HFF-Myc (cell line): Measurements from ENCODE around the gene PHC3.

Experiments
- DNase-seq: peaks from one replicate; pipeline ENCODE4 v3.0.0-alpha.2; 2011; ENCODE audit warnings: low read depth; ENCODE audit errors: extremely low read depth
- H3K4me3 ChIP-seq: replicated peaks from 2 replicates; pipeline ENCODE4 v1.5.1; 2011; ENCODE audit warnings: low read depth, mild to moderate bottlenecking, control low read depth, low read length
- TF ChIP-seq, protein P1 (sequence below): IDR thresholded peaks from 2 replicates; pipeline ENCODE4 v1.5.1; 2012; ENCODE audit warnings: mild to moderate bottlenecking, low read depth, low read length, control low read depth; ENCODE audit errors: missing control alignments

Gene PHC3

GRCh38 chr3:170075441-170076091, 106.0 kb downstream of the PHC3 start:
- TF ChIP-seq, protein P1, sequence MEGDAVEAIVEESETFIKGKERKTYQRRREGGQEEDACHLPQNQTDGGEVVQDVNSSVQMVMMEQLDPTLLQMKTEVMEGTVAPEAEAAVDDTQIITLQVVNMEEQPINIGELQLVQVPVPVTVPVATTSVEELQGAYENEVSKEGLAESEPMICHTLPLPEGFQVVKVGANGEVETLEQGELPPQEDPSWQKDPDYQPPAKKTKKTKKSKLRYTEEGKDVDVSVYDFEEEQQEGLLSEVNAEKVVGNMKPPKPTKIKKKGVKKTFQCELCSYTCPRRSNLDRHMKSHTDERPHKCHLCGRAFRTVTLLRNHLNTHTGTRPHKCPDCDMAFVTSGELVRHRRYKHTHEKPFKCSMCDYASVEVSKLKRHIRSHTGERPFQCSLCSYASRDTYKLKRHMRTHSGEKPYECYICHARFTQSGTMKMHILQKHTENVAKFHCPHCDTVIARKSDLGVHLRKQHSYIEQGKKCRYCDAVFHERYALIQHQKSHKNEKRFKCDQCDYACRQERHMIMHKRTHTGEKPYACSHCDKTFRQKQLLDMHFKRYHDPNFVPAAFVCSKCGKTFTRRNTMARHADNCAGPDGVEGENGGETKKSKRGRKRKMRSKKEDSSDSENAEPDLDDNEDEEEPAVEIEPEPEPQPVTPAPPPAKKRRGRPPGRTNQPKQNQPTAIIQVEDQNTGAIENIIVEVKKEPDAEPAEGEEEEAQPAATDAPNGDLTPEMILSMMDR, result no peak
- H3K4me3 ChIP-seq, result no peak overlapping the region

DNA sequence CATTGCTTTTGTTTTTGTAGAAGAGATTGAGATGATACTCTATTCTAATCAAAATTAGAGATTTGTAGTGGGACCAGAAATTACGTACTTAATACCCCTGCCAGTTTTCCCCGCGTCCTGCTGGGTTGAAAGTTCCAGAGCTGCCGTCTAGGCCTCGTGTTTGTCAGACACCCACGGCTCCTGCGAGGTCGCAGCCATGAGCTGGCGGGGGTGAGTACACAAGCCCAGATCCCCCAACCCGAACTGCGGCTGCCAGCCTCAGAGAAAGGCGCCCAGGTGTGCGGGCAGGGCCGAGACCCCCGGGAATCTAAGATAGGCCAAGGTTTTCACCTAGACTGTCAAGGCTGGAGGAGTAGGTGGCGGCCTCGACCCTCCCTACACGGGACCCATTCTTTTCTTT, 117.4 kb downstream of the PHC3 start:
- TF ChIP-seq, protein P1, result no peak
- H3K4me3 ChIP-seq, result no peak overlapping the region
- no peak for DNase-seq

More at GRCh38 chr3:170075441-170076091, 106.0 kb downstream of the PHC3 start:
- no peak for DNase-seq

GRCh38 chr3:170063691-170064090, 117.8 kb downstream of the PHC3 start:
- DNase-seq, result no peak
- H3K4me3 ChIP-seq, result no peak overlapping the region

GRCh38 chr3:170062769-170063168, 118.8 kb downstream of the PHC3 start:
- no peak for DNase-seq
- no peak overlapping the region for H3K4me3 ChIP-seq
- TF ChIP-seq, protein P1, result peak; percentile 16

More at GRCh38 chr3:170063691-170064090, 117.8 kb downstream of the PHC3 start:
- TF ChIP-seq, protein P1, result no peak

- TF ChIP-seq, protein P1, result no peak
- no peak for DNase-seq
These were observed 119.5 kb downstream of the PHC3 start for GRCh38 chr3:170062068-170062467.

DNA sequence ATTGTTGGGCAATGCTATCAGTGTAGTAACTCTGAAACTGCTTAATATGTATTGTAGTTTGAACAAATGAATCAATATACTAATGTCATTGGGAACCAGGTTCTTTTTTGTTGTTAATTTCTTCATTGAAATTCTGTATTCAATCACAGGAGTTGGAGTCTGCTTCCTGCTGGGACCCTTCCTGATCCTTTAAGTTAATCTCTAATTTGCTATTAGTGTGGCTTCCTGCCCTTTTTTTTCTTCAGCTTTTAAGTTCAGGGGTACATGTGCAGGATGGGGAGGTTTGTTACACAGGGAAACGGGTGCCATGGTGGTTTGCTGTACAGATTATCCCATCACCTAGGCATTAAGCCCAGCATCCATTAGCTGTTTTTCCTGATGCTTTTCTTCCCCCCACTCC, 122.1 kb downstream of the PHC3 start:
- H3K4me3 ChIP-seq, result no peak overlapping the region
- DNase-seq, result no peak
- TF ChIP-seq, protein P1, result no peak

More at GRCh38 chr3:170062068-170062467, 119.5 kb downstream of the PHC3 start:
- H3K4me3 ChIP-seq, result no peak overlapping the region

- TF ChIP-seq, protein P1, result no peak
- DNase-seq, result no peak
- no peak overlapping the region for H3K4me3 ChIP-seq
These were observed 123.4 kb downstream of the PHC3 start for GRCh38 chr3:170058127-170058526.
